Right atrium auricular region (tissue), 2 donors: ENCODE results near the gene VPS26B. TPM values are rescaled to one million over a fixed set of nuclear protein-coding genes. Genes with fewer than 3 reads are reported as not detected.

ENCODE experiments used
- DNase-seq: peaks from one replicate; pipeline ENCODE4 v3.0.0-alpha.2; 2019; ENCODE audit warnings: low spot score
- H3K27ac ChIP-seq, 2 donors: fragments of 200-600 bp; sonication (generic); 1 replicate in 1 of 2; 2 replicates in 1 of 2; pipeline ENCODE4 v1.5.1; 2016 to 2019
- H3K27me3 ChIP-seq, 2 donors: fragments of 200-600 bp; sonication (generic); one replicate each; pipeline versions ENCODE4 v1.5.1 to v1.6.0; 2017 to 2019
- H3K36me3 ChIP-seq: fragments of 200-600 bp; sonication (generic); one replicate; pipeline ENCODE4 v1.5.1; 2016
- H3K4me1 ChIP-seq, 2 donors: fragments of 200-600 bp; sonication (generic); one replicate each; pipeline versions ENCODE4 v1.5.1 to v1.6.0; 2017 to 2019
- H3K4me3 ChIP-seq, 2 donors: fragments of 200-600 bp; sonication (generic); 1 replicate in 1 of 2; 2 replicates in 1 of 2; pipeline ENCODE4 v1.5.1; 2017 to 2019; ENCODE audit warnings: mild to moderate bottlenecking in 1 of 2, moderate library complexity in 1 of 2
- H3K9me3 ChIP-seq, 2 donors: fragments of 200-600 bp; sonication (generic); one replicate each; pipeline ENCODE4 v1.5.1; 2019
- total RNA-seq, 2 donors: library from RNA; depleted of rRNA; stranded (reverse); fragments of >200 nt; gene quantifications; one replicate each; pipeline ENCODE4 v1.1.0, GENCODE V29; 2016
- TF ChIP-seq, protein P1 (sequence below), 2 donors: fragments of 200-600 bp; sonication (generic); IDR thresholded peaks; one replicate each; pipeline ENCODE4 v1.5.1; 2019; ENCODE audit warnings: antibody characterized with exemption in 2 of 2

The VPS26B gene
- total RNA-seq, 2 donors from 2014 or later = 24.9 to 25.1 TPM

DNA sequence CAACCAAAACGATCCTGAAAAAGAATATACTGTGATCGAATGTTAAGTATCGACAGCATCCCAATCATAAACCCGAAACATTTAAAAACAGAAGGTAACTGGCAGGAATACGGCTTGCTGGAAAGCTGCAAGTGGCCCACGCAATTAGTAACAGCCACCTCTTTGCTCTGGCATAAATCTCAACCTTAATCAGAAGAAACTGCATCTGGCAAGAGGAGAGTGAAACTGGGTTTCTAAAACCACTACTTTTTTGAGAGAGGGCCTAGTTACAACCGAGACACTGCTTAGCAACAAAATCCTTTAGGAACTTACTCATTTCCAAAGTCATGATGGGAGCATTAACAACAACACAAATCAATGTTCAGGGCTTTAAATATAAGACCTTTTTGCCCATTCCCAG, 8.6 kb upstream of the VPS26B start:
- Histone ChIP-seq H3K4me3 (no peak overlapping the region), H3K36me3 (peaks cover 10% of the 10 kb centered on the region), H3K4me1 (no peaks in the 10 kb centered on the region), H3K27ac (no peak overlapping the region), H3K27me3 (no peaks in the 10 kb centered on the region), H3K9me3 (no peaks in the 10 kb centered on the region)
- no peak for DNase-seq
- TF ChIP-seq, protein P1, sequence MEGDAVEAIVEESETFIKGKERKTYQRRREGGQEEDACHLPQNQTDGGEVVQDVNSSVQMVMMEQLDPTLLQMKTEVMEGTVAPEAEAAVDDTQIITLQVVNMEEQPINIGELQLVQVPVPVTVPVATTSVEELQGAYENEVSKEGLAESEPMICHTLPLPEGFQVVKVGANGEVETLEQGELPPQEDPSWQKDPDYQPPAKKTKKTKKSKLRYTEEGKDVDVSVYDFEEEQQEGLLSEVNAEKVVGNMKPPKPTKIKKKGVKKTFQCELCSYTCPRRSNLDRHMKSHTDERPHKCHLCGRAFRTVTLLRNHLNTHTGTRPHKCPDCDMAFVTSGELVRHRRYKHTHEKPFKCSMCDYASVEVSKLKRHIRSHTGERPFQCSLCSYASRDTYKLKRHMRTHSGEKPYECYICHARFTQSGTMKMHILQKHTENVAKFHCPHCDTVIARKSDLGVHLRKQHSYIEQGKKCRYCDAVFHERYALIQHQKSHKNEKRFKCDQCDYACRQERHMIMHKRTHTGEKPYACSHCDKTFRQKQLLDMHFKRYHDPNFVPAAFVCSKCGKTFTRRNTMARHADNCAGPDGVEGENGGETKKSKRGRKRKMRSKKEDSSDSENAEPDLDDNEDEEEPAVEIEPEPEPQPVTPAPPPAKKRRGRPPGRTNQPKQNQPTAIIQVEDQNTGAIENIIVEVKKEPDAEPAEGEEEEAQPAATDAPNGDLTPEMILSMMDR (IDR thresholded peaks at IDR 0.05) = no peak

DNA sequence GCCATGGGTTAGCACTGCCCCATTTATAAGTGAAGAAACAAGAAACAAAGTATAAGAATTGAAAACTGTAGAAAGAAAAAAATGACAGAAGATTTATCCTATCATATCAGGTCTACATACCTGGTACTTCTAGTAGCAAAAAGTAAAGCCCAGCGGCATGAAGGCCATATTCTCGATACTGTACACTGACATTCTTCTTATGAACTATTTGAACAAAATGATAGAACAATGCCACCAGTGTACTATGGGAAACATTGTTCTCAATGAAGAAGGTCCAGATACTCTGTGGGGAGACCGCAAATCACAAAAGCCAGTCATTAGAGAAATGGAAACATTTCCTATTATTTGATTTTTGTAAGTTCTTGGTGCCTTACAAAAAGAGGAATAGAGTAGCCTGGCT, 7.7 kb upstream of the VPS26B start:
- Histone ChIP-seq H3K9me3 (no peaks in the 10 kb centered on the region), H3K27ac (no peak overlapping the region), H3K36me3 (peaks cover 10% of the 10 kb centered on the region), H3K27me3 (no peaks in the 10 kb centered on the region), H3K4me1 (no peaks in the 10 kb centered on the region), H3K4me3 (no peak overlapping the region)
- TF ChIP-seq, protein P1 (IDR thresholded peaks at IDR 0.05) = no peak
- no peak for DNase-seq

DNA sequence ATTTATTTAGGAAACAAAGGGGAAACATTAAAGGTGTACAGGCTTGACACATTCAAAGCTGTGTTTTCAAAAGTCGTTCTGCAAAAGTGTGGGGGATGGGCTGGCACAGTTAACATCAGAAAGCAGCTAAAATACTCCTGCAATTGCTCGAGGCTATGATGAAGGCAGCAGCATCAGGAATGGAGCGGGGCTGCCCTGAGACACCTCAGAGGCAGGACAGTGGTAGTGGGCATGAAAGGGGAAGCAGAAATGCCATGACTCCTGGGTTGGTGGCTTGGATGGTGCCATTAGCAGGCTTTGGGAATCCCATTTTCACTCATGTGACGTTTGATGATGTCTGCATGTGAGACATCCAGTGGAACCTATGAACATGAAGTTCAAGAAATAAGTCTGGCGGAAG, 1.4 kb upstream of the VPS26B start:
- Histone ChIP-seq H3K4me1 (peaks cover 0 to 35% of the 10 kb centered on the region in 2 donors), H3K36me3 (peaks cover 10% of the 10 kb centered on the region), H3K4me3 (peak overlapping the region; percentile 88 to 89), H3K27me3 (no peaks in the 10 kb centered on the region), H3K27ac (no peak overlapping the region), H3K9me3 (no peaks in the 10 kb centered on the region)
- DNase-seq = no peak
- TF ChIP-seq, protein P1 (IDR thresholded peaks at IDR 0.05) = no peak

DNA sequence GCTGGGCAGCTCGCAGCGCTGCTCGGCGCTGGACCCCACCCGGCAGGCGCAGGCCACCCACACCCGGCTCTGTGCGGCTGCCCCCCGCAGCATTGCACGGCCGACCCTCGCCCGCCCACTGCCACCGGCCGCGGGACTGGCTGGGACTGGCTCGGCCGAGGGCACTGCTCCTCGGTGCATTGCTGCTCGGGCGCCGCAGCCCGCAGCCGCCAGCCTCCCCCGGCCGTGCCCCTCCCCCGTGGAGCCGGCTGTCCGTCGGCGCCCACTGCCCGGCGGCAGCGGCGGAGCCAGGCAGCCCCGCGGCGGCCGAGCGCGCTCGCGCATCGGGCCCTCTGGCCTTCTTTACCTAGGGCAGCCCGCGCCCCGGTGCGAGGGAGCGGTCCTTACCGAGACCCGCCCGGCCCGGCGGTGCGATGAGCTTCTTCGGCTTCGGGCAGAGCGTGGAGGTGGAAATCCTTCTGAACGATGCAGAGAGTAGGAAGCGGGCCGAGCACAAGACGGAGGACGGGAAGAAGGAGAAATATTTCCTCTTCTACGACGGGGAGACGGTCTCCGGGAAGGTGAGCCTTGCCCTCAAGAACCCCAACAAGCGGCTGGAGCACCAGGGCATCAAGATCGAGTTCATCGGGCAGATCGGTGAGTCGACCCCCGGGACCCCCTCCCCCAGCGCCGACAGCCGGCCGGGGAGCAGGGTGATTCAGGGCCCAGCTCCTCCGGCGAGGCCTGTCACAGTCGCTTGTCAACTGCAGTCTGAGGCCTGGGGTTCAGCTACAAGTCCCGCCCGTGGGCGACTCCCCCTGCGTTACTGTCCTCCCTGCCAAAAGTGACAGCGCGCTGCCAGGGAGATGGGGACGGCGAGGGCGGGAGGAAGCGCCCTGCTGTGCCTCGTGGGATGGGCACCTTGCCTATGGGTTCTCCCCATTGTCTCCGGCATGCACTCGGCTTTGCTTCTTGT, 516 bp downstream of the VPS26B start:
- Histone ChIP-seq H3K9me3 (no peaks in the 10 kb centered on the region), H3K27ac (peak overlapping the region; percentile 94 to 96), H3K36me3 (no peaks in the 10 kb centered on the region), H3K4me3 (peak overlapping the region; percentile 88 to 89), H3K27me3 (no peaks in the 10 kb centered on the region), H3K4me1 (peaks cover 0 to 45% of the 10 kb centered on the region in 2 donors)
- DNase-seq = peak; percentile 74
- TF ChIP-seq, protein P1 (IDR thresholded peaks at IDR 0.05) = no peak

DNA sequence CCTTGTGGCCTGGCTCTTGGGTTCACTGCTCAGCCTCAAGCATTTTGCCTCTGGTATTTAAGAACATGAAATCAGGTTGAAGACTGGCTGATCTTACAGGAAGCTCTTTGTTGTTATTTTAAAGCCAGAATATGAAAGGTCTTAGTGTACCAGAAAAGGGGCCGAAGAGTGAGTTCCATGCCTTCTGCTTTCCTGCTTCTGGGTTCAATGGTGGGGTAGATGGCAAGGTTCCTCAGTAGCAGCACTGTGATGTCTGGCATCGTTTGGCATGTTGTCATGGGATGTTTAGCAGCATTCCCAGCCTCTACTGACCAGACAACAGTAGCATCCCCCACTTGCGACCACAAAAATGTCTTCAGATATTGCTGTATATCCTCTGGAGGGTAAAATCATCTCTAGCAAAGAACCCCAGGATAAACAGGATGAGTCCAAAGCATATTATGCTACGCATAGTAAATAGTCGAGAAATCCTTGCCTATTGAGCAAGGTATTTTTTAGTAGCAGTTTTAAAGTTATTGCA, 2.4 kb downstream of the VPS26B start:
- Histone ChIP-seq H3K27me3 (no peaks in the 10 kb centered on the region), H3K9me3 (no peaks in the 10 kb centered on the region), H3K36me3 (no peaks in the 10 kb centered on the region), H3K27ac (no peak overlapping the region), H3K4me3 (no peak overlapping the region), H3K4me1 (peaks cover 0 to 61% of the 10 kb centered on the region in 2 donors)
- no peak for DNase-seq
- TF ChIP-seq, protein P1 (IDR thresholded peaks at IDR 0.05) = no peak
